NCI-H2227 treated with DMSO at 0.1 percent for 48 hours (cell line): ENCODE measurements around the gene SSBP3.

Experiments
- DNase-seq: peaks from one replicate; lab custom pipeline; 2025; lab: John Stamatoyannopoulos, UW

Gene SSBP3

GRCh38 chr1:54409156-54410142, 3.3 kb upstream of the SSBP3 start:
- DNase-seq: no peak

GRCh38 chr1:54408147-54409066, 2.2 kb upstream of the SSBP3 start:
- no peak for DNase-seq

- peak; percentile 92 for DNase-seq
These were observed 1.4 kb upstream of the SSBP3 start for GRCh38 chr1:54407404-54408146.

- DNase-seq: no peak
These were observed 885 bp upstream of the SSBP3 start for GRCh38 chr1:54407154-54407403.

- DNase-seq: no peak
These were observed 298 bp downstream of the SSBP3 start for GRCh38 chr1:54405898-54406293.

- no peak for DNase-seq
These were observed 976 bp downstream of the SSBP3 start for GRCh38 chr1:54404939-54405897.

GRCh38 chr1:54404263-54404662, 1.9 kb downstream of the SSBP3 start:
- no peak for DNase-seq

GRCh38 chr1:54403808-54404261, 2.4 kb downstream of the SSBP3 start:
- no peak for DNase-seq

GRCh38 chr1:54403405-54403804, 2.8 kb downstream of the SSBP3 start:
- no peak for DNase-seq

- DNase-seq: no peak
These were observed 3.3 kb downstream of the SSBP3 start for GRCh38 chr1:54402896-54403295.

GRCh38 chr1:54401799-54402198, 4.4 kb downstream of the SSBP3 start:
- DNase-seq: peak; percentile 95

- no peak for DNase-seq
These were observed 5.9 kb downstream of the SSBP3 start for GRCh38 chr1:54400329-54400728.

- no peak for DNase-seq
These were observed 6.4 kb downstream of the SSBP3 start for GRCh38 chr1:54399765-54400164.

- DNase-seq: no peak
These were observed 7.1 kb downstream of the SSBP3 start for GRCh38 chr1:54398963-54399528.

GRCh38 chr1:54397980-54398379, 8.2 kb downstream of the SSBP3 start:
- DNase-seq: no peak

GRCh38 chr1:54397090-54397591, 9.1 kb downstream of the SSBP3 start:
- no peak for DNase-seq

- no peak for DNase-seq
These were observed 9.8 kb downstream of the SSBP3 start for GRCh38 chr1:54396261-54396933.

GRCh38 chr1:54395281-54395934, 10.8 kb downstream of the SSBP3 start:
- no peak for DNase-seq

- DNase-seq: no peak
These were observed 12.1 kb downstream of the SSBP3 start for GRCh38 chr1:54394104-54394503.
